ENCODE measurements around the gene ANKFN1.

DNA sequence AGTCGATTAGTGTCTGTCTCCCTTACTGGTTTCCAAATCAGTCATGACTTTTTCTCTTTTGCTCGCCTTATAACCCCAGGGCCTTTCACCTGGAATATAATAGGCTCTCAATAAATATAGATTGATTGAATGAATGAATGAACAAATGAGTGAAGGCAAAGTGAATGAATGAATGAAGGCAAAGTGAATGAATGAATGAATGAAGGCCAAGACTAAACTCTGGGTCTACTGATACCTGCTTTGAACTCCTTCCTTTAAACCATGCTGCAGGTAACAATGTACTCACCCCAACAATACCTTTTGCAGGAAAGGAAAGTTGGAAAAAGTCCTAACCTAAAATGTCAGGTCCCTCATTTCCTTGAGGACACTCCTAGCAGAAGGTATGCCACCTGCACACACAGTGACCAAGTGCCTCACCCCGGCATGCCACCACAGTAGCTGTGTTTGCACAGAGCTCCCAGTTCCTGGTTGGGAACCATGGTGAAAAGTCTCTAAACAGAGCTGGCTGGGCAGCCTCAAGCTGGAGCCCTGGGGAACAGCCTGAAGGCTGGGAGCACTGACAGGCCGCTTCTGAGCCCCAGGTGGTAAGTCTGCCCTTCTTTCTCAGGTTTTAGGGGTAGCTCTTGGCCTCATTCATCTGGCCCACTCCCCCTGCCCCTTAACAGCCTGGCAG lies 42.7 kb upstream of the ANKFN1 start:
- TF ChIP-seq, protein P1, sequence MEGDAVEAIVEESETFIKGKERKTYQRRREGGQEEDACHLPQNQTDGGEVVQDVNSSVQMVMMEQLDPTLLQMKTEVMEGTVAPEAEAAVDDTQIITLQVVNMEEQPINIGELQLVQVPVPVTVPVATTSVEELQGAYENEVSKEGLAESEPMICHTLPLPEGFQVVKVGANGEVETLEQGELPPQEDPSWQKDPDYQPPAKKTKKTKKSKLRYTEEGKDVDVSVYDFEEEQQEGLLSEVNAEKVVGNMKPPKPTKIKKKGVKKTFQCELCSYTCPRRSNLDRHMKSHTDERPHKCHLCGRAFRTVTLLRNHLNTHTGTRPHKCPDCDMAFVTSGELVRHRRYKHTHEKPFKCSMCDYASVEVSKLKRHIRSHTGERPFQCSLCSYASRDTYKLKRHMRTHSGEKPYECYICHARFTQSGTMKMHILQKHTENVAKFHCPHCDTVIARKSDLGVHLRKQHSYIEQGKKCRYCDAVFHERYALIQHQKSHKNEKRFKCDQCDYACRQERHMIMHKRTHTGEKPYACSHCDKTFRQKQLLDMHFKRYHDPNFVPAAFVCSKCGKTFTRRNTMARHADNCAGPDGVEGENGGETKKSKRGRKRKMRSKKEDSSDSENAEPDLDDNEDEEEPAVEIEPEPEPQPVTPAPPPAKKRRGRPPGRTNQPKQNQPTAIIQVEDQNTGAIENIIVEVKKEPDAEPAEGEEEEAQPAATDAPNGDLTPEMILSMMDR (IDR thresholded peaks at IDR 0.05 in 4 of 5, conservative IDR thresholded peaks at IDR 0.05 in 1 of 5), result no peak
- TF ChIP-seq POLR2A (IDR thresholded peaks at IDR 0.05), result no peak
